HUDEP-2 (cell line): Measurements from ENCODE around the gene PRRC2A.

Source experiments
- DNase-seq, 76 experiments: peaks; one replicate each; lab custom pipeline; 2025; ENCODE audit not compliant: unreplicated experiment in 76 of 76; lab: John Stamatoyannopoulos, UW

Gene PRRC2A

DNA sequence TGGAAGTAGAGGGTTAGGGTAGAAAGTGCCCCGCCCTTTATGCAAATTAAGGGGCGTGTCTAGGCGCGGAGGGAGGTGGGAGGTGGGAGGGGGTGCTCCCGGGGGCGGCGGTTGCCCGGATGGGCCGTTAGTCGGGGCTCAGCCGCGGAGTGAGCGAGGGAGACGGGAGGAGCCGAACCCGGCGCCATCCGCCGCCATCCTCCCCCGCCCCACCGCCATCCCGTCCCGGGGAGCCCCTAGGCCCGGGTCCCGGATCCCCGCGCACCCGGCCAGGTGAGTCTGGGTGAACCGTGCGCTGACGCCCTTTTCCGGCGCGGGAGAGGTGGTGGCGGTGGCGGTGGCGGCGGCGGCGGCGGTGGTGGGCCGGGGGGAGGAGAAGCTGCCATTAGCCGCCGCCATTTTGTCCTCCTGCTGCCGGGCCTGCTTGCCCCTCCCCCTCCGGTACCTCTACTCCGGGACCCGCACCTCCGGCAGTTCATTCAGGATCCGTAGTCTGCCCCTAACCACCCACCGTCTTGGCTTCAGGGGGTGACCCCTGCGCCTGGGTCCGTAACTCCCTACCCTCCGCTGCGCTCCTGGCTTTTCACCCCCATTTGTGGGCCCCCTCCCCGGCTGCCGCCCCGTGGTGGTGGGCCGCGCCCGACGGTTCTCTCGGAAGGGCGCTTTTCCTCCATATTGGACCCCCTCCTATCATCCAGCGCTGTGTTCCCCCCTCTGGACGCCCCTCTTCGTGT lies at the start of gene PRRC2A:
PRRC2A (plus strand) TSS at position 130 of the 734 bp plus-strand sequence. CDS start 2,075 bp downstream, outside the sequence.
- peak in 62 of 76 experiments; percentile 35 to 100 (median 82) for DNase-seq

DNA sequence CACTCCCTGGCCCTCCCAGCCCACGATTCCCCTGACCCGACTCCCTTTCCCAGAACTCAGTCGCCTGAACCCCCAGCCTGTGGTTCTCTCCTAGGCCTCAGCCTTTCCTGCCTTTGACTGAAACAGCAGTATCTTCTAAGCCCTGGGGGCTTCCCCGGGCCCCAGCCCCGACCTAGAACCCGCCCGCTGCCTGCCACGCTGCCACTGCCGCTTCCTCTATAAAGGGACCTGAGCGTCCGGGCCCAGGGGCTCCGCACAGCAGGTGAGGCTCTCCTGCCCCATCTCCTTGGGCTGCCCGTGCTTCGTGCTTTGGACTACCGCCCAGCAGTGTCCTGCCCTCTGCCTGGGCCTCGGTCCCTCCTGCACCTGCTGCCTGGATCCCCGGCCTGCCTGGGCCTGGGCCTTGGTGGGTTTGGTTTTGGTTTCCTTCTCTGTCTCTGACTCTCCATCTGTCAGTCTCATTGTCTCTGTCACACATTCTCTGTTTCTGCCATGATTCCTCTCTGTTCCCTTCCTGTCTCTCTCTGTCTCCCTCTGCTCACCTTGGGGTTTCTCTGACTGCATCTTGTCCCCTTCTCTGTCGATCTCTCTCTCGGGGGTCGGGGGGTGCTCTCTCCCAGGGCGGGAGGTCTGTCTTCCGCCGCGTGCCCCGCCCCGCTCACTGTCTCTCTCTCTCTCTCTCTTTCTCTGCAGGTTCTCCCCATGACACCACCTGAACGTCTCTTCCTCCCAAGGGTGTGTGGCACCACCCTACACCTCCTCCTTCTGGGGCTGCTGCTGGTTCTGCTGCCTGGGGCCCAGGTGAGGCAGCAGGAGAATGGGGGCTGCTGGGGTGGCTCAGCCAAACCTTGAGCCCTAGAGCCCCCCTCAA lies 48.2 kb upstream of the PRRC2A start, which contains the start of gene LTA:
LTA (plus strand) TSS at position 249 of the 871 bp plus-strand sequence; CDS start at position 703, 454 bp downstream.
- DNase-seq, result no peak

DNA sequence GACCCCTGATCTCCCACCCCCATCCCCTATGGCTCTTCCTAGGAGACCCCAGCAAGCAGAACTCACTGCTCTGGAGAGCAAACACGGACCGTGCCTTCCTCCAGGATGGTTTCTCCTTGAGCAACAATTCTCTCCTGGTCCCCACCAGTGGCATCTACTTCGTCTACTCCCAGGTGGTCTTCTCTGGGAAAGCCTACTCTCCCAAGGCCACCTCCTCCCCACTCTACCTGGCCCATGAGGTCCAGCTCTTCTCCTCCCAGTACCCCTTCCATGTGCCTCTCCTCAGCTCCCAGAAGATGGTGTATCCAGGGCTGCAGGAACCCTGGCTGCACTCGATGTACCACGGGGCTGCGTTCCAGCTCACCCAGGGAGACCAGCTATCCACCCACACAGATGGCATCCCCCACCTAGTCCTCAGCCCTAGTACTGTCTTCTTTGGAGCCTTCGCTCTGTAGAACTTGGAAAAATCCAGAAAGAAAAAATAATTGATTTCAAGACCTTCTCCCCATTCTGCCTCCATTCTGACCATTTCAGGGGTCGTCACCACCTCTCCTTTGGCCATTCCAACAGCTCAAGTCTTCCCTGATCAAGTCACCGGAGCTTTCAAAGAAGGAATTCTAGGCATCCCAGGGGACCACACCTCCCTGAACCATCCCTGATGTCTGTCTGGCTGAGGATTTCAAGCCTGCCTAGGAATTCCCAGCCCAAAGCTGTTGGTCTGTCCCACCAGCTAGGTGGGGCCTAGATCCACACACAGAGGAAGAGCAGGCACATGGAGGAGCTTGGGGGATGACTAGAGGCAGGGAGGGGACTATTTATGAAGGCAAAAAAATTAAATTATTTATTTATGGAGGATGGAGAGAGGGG lies 47.0 kb upstream of the PRRC2A start:
- DNase-seq, result no peak

DNA sequence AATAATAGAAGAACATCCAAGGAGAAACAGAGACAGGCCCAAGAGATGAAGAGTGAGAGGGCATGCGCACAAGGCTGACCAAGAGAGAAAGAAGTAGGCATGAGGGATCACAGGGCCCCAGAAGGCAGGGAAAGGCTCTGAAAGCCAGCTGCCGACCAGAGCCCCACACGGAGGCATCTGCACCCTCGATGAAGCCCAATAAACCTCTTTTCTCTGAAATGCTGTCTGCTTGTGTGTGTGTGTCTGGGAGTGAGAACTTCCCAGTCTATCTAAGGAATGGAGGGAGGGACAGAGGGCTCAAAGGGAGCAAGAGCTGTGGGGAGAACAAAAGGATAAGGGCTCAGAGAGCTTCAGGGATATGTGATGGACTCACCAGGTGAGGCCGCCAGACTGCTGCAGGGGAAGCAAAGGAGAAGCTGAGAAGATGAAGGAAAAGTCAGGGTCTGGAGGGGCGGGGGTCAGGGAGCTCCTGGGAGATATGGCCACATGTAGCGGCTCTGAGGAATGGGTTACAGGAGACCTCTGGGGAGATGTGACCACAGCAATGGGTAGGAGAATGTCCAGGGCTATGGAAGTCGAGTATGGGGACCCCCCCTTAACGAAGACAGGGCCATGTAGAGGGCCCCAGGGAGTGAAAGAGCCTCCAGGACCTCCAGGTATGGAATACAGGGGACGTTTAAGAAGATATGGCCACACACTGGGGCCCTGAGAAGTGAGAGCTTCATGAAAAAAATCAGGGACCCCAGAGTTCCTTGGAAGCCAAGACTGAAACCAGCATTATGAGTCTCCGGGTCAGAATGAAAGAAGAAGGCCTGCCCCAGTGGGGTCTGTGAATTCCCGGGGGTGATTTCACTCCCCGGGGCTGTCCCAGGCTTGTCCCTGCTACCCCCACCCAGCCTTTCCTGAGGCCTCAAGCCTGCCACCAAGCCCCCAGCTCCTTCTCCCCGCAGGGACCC lies 46.1 kb upstream of the PRRC2A start:
- DNase-seq, result no peak

DNA sequence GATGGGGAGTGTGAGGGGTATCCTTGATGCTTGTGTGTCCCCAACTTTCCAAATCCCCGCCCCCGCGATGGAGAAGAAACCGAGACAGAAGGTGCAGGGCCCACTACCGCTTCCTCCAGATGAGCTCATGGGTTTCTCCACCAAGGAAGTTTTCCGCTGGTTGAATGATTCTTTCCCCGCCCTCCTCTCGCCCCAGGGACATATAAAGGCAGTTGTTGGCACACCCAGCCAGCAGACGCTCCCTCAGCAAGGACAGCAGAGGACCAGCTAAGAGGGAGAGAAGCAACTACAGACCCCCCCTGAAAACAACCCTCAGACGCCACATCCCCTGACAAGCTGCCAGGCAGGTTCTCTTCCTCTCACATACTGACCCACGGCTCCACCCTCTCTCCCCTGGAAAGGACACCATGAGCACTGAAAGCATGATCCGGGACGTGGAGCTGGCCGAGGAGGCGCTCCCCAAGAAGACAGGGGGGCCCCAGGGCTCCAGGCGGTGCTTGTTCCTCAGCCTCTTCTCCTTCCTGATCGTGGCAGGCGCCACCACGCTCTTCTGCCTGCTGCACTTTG lies 45.1 kb upstream of the PRRC2A start, which contains the start of gene TNF:
TNF (plus strand) TSS at position 231 of the 567 bp plus-strand sequence; CDS start at position 408, 177 bp downstream.
- no peak for DNase-seq

DNA sequence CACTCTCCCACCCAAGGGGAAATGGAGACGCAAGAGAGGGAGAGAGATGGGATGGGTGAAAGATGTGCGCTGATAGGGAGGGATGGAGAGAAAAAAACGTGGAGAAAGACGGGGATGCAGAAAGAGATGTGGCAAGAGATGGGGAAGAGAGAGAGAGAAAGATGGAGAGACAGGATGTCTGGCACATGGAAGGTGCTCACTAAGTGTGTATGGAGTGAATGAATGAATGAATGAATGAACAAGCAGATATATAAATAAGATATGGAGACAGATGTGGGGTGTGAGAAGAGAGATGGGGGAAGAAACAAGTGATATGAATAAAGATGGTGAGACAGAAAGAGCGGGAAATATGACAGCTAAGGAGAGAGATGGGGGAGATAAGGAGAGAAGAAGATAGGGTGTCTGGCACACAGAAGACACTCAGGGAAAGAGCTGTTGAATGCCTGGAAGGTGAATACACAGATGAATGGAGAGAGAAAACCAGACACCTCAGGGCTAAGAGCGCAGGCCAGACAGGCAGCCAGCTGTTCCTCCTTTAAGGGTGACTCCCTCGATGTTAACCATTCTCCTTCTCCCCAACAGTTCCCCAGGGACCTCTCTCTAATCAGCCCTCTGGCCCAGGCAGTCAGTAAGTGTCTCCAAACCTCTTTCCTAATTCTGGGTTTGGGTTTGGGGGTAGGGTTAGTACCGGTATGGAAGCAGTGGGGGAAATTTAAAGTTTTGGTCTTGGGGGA lies 44.4 kb upstream of the PRRC2A start:
- no peak for DNase-seq

DNA sequence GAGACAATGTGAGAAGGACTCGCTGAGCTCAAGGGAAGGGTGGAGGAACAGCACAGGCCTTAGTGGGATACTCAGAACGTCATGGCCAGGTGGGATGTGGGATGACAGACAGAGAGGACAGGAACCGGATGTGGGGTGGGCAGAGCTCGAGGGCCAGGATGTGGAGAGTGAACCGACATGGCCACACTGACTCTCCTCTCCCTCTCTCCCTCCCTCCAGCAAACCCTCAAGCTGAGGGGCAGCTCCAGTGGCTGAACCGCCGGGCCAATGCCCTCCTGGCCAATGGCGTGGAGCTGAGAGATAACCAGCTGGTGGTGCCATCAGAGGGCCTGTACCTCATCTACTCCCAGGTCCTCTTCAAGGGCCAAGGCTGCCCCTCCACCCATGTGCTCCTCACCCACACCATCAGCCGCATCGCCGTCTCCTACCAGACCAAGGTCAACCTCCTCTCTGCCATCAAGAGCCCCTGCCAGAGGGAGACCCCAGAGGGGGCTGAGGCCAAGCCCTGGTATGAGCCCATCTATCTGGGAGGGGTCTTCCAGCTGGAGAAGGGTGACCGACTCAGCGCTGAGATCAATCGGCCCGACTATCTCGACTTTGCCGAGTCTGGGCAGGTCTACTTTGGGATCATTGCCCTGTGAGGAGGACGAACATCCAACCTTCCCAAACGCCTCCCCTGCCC lies 43.5 kb upstream of the PRRC2A start:
- DNase-seq, result no peak

DNA sequence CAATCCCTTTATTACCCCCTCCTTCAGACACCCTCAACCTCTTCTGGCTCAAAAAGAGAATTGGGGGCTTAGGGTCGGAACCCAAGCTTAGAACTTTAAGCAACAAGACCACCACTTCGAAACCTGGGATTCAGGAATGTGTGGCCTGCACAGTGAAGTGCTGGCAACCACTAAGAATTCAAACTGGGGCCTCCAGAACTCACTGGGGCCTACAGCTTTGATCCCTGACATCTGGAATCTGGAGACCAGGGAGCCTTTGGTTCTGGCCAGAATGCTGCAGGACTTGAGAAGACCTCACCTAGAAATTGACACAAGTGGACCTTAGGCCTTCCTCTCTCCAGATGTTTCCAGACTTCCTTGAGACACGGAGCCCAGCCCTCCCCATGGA lies 42.9 kb upstream of the PRRC2A start:
- DNase-seq, result no peak

DNA sequence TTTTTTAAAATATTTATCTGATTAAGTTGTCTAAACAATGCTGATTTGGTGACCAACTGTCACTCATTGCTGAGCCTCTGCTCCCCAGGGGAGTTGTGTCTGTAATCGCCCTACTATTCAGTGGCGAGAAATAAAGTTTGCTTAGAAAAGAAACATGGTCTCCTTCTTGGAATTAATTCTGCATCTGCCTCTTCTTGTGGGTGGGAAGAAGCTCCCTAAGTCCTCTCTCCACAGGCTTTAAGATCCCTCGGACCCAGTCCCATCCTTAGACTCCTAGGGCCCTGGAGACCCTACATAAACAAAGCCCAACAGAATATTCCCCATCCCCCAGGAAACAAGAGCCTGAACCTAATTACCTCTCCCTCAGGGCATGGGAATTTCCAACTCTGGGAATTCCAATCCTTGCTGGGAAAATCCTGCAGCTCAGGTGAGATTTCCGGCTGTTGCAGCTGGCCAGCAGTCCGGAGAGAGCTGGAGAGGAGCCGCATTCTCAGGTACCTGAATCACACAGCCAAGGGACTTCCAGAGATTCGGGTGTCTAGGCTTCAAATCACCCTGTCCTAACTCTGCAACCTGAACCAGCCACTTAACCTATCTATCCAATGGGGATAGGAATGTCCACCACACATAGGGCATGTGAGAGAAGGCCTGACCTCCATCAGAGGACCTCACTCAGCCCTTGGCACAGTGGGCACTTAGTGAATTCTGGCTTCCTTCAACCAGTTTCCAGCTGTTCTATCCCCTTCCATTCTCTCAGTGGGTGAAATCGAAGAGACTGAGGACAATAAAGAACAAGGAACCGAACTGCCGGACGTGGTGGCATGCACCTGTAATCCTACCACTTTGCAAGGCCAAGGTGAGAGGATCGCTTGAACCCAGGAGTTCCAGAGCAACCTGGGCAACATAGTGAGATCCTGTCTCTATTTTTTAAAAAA lies 42.1 kb upstream of the PRRC2A start:
- DNase-seq, result no peak

DNA sequence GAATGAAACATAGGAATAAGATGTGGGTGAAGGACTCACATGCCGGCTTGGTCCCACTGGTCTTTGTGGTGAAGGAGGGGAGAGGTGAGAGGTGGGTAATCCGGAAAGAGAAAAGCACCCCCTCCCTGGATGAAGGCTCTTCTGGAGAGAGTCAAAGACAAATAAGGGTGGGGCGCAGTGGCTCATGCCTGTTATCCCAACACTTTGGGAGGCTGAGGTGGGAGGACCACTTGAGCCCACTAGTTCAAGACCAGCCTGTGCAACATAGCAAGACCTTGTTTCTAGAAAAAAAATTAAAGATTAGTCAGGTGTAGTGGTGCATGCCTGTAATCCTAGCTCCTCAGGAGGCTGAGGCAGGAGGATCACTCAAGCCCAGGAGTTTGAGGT lies 41.4 kb upstream of the PRRC2A start:
- DNase-seq, result no peak

DNA sequence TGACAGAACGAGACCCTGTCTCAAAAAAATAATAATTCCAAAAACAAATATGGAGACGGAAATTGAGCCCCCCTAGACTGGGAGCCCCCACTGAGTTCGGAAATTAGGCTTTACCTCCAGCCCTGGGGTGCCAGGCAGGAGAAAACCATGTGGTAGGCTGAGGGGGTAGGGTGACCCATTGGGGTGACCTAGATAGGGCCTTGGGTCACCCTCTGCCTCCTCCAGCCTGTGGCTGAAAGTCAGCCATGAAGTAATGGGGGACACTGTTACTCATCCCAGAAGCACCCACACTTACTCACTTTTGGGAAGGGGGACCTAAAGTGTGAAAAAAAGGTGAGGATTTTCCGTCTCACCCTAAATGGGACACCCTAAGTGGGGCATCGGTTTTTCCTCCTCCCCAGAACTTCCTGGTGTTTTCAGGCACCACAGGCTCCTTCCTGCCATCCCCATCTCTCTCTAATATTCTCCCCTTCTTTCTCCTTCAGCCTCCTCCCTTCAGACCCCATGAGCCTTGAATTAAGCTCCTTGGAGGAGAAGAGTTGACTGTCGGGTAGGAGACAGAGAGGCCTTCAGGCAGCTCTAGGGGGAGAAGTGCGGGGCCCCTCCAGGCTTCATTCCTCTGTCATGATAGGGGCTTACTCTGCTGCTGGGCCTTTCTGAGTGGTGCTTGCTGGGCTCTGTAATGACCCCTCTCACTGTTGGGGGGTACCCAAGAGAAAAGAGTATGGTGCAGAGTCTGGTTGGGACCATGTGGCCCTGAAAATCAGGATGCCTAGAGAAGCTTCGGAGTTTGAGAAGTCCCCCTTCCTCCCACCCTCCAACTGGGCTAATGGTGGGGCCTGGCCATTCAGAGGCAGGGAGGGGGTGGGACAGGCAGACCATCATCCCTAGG lies 40.7 kb upstream of the PRRC2A start:
- DNase-seq, result no peak

DNA sequence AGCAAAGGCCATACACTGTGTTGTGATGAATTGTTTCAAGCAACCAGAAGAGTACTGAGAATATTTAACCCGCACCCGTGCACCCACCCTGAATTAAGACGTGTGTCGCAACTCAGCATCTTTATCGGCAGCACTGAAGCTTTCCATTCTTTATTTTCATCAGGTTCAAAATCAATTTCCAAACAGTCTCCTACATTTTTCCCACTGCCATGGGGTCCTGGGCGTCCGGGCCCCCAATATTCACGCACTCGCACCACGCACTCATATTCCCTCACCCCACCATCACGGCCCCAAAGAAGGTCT lies 40.1 kb upstream of the PRRC2A start:
- DNase-seq, result no peak

DNA sequence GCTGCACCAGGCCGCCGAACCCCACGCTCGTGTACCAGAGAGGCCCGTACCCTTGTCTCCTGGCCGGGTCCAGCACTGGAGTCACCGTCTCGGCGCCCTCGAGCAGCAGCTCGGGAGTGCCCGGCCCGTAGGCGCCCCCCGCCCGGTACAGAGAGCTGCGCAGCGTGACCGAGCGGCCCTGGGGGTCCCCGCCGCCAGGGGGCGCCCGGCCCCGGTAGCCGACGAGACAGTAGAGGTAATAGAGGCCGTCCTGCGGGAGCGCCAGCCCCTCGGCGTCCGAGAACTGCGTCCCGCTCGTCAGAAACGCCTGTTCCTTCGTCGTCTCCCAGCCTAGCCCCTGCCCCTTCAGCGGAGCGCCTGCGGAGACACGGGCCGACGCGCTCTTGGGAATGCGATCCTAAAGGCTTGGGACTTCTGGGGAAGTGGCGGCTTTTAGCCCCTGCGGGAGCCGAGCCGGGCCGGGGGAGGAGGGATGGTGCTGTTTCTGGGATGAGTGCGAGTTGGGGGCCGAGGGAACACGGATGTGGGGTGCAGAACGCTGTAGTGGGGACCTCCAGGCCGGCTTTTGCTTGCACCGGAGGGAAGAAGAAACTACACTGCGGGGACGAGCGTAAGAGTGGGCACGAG lies 39.6 kb upstream of the PRRC2A start:
- DNase-seq, result peak in 71 of 76 experiments; percentile 13 to 89 (median 69)

DNA sequence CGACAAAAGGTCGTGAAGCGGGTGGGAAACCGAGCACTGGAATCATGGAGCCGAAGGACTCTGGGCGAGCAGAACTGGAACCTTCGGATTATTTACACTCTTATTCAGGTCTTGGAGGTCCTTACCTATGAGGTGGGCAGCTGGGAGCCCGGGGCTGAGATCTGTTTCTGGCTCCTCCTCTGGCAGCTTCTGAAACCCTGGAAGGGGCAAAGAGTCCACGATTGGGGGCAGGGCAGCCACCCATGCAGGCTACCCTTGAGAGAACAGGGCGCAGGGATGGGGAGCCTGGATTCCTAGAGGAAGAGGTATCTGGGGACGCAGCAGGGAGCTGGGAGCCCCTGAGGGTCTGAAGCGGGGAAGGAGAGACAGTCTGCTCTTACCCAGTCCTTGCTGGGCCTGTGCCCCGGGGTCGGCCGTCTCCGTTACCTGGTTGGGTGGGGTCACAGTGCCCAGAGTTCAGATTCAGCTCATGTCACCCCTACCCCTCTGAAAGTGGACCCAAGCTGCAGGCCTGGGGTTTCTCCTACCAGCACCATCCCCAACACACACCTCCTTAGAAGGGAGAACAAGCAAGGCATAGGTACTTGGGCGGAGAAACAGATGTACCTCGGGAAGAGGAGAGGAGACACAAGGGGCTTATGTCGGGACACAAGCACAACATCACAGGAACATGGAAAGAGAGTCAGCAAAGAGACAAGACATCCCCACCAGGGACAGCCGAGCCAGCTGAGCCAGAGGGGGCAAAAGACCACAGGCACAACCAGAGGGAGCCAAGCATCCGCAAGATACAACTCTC lies 38.9 kb upstream of the PRRC2A start:
- peak in 2 of 76 experiments; percentile 12 to 71 for DNase-seq

DNA sequence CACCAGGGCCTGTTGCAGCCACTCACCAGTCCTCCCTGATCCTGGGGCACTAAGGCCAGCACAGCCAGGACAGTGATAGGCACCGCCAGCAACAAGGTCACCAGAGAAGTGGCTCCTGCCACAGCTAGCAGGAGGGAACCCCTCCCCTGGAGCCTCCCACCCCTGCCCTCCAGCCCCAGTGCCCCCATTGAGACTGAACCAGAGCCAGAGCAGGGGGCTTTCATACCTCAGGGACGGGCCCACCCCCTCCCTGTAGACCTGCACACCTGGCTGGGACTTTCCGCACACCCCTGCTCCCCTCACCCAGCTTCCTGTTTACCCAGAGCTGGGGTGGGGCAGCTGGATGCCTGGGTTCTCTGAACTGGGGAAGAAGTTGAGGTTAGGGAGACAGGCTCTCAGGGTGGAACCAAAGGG lies 38.3 kb upstream of the PRRC2A start, which contains the start of gene LTB:
LTB (minus strand) TSS at position 195 of the 414 bp plus-strand sequence; CDS start at position 188, 7 bp downstream.
- no peak for DNase-seq
